Stomach (tissue), 4 donors: Measurements from ENCODE around the gene TSC22D1.

ENCODE experiments used
- CTCF ChIP-seq, 7 experiments: fragments of 450-650 bp in 4 of 7; fragments of 200-600 bp in 3 of 7; sonication (generic) in 3 of 7; IDR thresholded peaks; one replicate each; pipeline ENCODE4 v1.5.1; 2016 to 2019; ENCODE audit warnings: antibody characterized with exemption in 7 of 7, control low read depth in 2 of 7, mild to moderate bottlenecking in 1 of 7
- EP300 ChIP-seq: sonication (generic); formaldehyde crosslinking; IDR thresholded peaks from one replicate; pipeline ENCODE4 v1.6.1; 2017; ENCODE audit warnings: antibody characterized with exemption
- POLR2A ChIP-seq, 4 donors: fragments of 450-650 bp; IDR thresholded peaks; one replicate each; pipeline ENCODE4 v1.6.1; 2016; ENCODE audit warnings: antibody characterized with exemption in 4 of 4, control low read depth in 2 of 4, mild to moderate bottlenecking in 1 of 4, moderate library complexity in 1 of 4
- POLR2AphosphoS5 ChIP-seq, 3 donors: sonication (generic); formaldehyde crosslinking; IDR thresholded peaks; one replicate each; pipeline ENCODE4 v1.6.1; 2016; ENCODE audit warnings: antibody characterized with exemption in 3 of 3

- TF ChIP-seq CTCF (IDR thresholded peaks at IDR 0.05) (no peak), POLR2AphosphoS5 (IDR thresholded peaks at IDR 0.05) (no peak), POLR2A (IDR thresholded peaks at IDR 0.05) (no peak), EP300 (no peak)
Measured at GRCh38 chr13:44455769-44456168, 120.4 kb downstream of the TSC22D1 start.
